Mesenchymal stem cell (in vitro differentiated cells and primary cell): ENCODE measurements around the gene SRPK2.

Source experiments
- DNase-seq: peaks from one replicate; pipeline ENCODE4 v3.0.0-alpha.2; 2013
- H2AFZ ChIP-seq: one replicate; pipeline ENCODE4 v1.6.1; 2013; ENCODE audit warnings: low read depth, mild to moderate bottlenecking, control low read depth, inconsistent platforms, low read length, moderate library complexity
- H2AK5ac ChIP-seq: 2 replicates; pipeline ENCODE4 v1.6.1; 2013; ENCODE audit warnings: low read length, moderate library complexity, mild to moderate bottlenecking, inconsistent platforms; ENCODE audit not compliant: severe bottlenecking
- H2BK120ac ChIP-seq: one replicate; pipeline ENCODE4 v1.6.1; 2013; ENCODE audit warnings: low read depth, mild to moderate bottlenecking, inconsistent platforms, low read length, moderate library complexity
- H2BK12ac ChIP-seq, 2 experiments: one replicate each; pipeline ENCODE4 v1.6.1; 2013; ENCODE audit warnings: inconsistent platforms in 2 of 2, low read length in 2 of 2, mild to moderate bottlenecking in 2 of 2, moderate library complexity in 2 of 2, control low read depth in 1 of 2
- H2BK15ac ChIP-seq: one replicate; pipeline ENCODE4 v1.6.1; 2013; ENCODE audit warnings: mild to moderate bottlenecking, low read depth, inconsistent platforms; ENCODE audit not compliant: poor library complexity, severe bottlenecking
- H2BK5ac ChIP-seq: 2 replicates; pipeline ENCODE4 v1.6.1; 2013; ENCODE audit warnings: low read depth, mild to moderate bottlenecking, low read length, control low read depth, inconsistent platforms; ENCODE audit not compliant: poor library complexity, severe bottlenecking
- H3K14ac ChIP-seq, 2 experiments: one replicate each; pipeline ENCODE4 v1.6.1; 2013; ENCODE audit warnings: inconsistent platforms in 2 of 2, low read length in 2 of 2, control low read depth in 1 of 2, mild to moderate bottlenecking in 1 of 2, moderate library complexity in 1 of 2
- H3K18ac ChIP-seq, 2 experiments: one replicate each; pipeline ENCODE4 v1.6.1; 2013; ENCODE audit warnings: inconsistent platforms in 2 of 2, low read length in 2 of 2, control low read depth in 1 of 2, low read depth in 1 of 2, mild to moderate bottlenecking in 1 of 2
- H3K23ac ChIP-seq, 2 experiments: one replicate each; pipeline ENCODE4 v1.6.1; 2013; ENCODE audit warnings: inconsistent platforms in 2 of 2, low read length in 2 of 2, mild to moderate bottlenecking in 2 of 2, moderate library complexity in 2 of 2, control low read depth in 1 of 2
- H3K27ac ChIP-seq: 2 replicates; pipeline ENCODE4 v1.5.1; 2013; ENCODE audit warnings: mild to moderate bottlenecking, moderate library complexity, low read length, control low read depth, inconsistent platforms; ENCODE audit not compliant: poor library complexity, severe bottlenecking
- H3K27me3 ChIP-seq, 2 experiments: 2 replicates each; pipeline versions ENCODE4 v1.6.1 to v1.7.0; 2013; ENCODE audit warnings: low read length in 2 of 2, mild to moderate bottlenecking in 2 of 2, moderate library complexity in 2 of 2, control low read depth in 1 of 2, inconsistent platforms in 1 of 2; ENCODE audit not compliant: control insufficient read depth in 1 of 2, insufficient read depth in 1 of 2
- H3K36me3 ChIP-seq, 2 experiments: 2 replicates each; pipeline versions ENCODE4 v1.6.1 to v1.7.0; 2013; ENCODE audit warnings: low read length in 2 of 2, control low read depth in 1 of 2, inconsistent platforms in 1 of 2, low read depth in 1 of 2, mild to moderate bottlenecking in 1 of 2; ENCODE audit not compliant: insufficient read depth in 2 of 2, control insufficient read depth in 1 of 2
- H3K4ac ChIP-seq, 2 experiments: one replicate each; pipeline ENCODE4 v1.6.1; 2013; ENCODE audit warnings: inconsistent platforms in 2 of 2, low read length in 2 of 2, mild to moderate bottlenecking in 2 of 2, moderate library complexity in 2 of 2, control low read depth in 1 of 2, low read depth in 1 of 2
- H3K4me1 ChIP-seq: 2 replicates; pipeline ENCODE4 v1.6.1; 2013; ENCODE audit warnings: low read depth, low read length, control low read depth; ENCODE audit not compliant: control insufficient read depth, insufficient read depth
- H3K4me2 ChIP-seq: 2 replicates; pipeline ENCODE4 v1.6.1; 2013; ENCODE audit warnings: low read length, mild to moderate bottlenecking, inconsistent platforms; ENCODE audit not compliant: poor library complexity, severe bottlenecking
- H3K4me3 ChIP-seq, 2 experiments: 2 replicates each; pipeline versions ENCODE4 v1.5.1 to v1.7.0; 2013; ENCODE audit warnings: low read length in 2 of 2, mild to moderate bottlenecking in 2 of 2, control low read depth in 1 of 2, low read depth in 1 of 2; ENCODE audit not compliant: insufficient read depth in 1 of 2
- H3K79me1 ChIP-seq: replicated peaks from 2 replicates; pipeline ENCODE4 v1.6.1; 2013; ENCODE audit warnings: mild to moderate bottlenecking, control low read depth, low read length, inconsistent platforms; ENCODE audit not compliant: poor library complexity, severe bottlenecking
- H3K9ac ChIP-seq: 2 replicates; pipeline ENCODE4 v1.7.0; 2013; ENCODE audit warnings: mild to moderate bottlenecking, low read length, moderate library complexity
- H3K9me3 ChIP-seq: 2 replicates; pipeline ENCODE4 v1.7.0; 2013; ENCODE audit warnings: mild to moderate bottlenecking, low read length; ENCODE audit not compliant: control insufficient read depth
- H4K8ac ChIP-seq: one replicate; pipeline ENCODE4 v1.6.1; 2013; ENCODE audit warnings: inconsistent platforms, mild to moderate bottlenecking, low read length, moderate library complexity
- H4K91ac ChIP-seq: one replicate; pipeline ENCODE4 v1.6.1; 2013; ENCODE audit warnings: mild to moderate bottlenecking, low read length, inconsistent platforms
- WGBS: methylation state at CpG from one replicate; pipeline ENCODE4 v1.1.7; 2013; ENCODE audit warnings: mixed read lengths; 5-methylcytosine and 5-hydroxymethylcytosine counted together

The SRPK2 gene

DNA sequence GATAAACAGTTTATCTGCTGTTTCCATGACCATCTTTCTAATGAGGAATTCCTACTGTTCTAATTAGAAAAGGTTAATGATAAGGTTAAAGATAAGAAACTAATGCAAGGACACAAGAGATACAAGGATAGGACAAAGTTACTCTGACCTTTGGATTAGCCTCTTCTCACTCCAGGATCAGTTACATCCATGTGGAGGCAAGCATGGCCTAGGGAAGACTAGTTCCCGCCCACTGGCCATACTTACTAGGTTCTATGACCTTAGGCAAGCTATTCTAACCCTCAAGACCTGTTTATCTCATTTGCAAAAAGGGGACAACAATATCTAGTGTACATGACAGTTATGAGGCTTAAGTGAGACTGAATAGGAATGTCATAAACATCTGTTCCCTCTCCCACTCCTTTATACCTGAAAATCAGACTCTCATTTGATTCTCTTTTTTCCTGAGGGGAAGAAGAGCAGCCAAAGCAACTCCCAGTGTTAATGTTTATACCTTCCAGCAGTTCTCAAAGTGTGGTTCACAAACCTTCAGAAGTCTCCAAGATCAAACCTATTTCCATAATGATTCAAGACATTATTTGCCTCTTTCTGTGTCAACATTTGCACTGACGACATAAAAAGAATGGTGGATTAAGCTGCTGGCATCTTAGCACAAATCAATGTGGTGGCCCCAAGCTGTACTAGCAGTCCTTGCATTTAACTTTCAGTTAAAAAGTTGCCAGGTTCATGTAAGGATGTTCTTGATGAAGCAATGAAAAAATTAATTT, 72.0 kb downstream of the SRPK2 start:
- Histone ChIP-seq H2BK15ac (no peak overlapping the region), H2AFZ (no peak overlapping the region), H4K91ac (no peak overlapping the region), H2BK5ac (no peak overlapping the region), H3K9me3 (no peaks in the 10 kb centered on the region), H4K8ac (no peak overlapping the region), H2AK5ac (no peak overlapping the region), H3K9ac (no peak overlapping the region), H2BK12ac (no peak overlapping the region), H3K27ac (no peak overlapping the region), H3K14ac (no peak overlapping the region), H3K18ac (no peak overlapping the region), H3K4ac (no peak overlapping the region), H3K79me1 (peaks cover 17% of the 10 kb centered on the region), H2BK120ac (no peak overlapping the region), H3K4me2 (no peak overlapping the region), H3K27me3 (no peaks in the 10 kb centered on the region), H3K36me3 (peaks cover 0 to 2% of the 10 kb centered on the region in 2 experiments), H3K4me3 (no peak overlapping the region), H3K4me1 (peaks cover 3% of the 10 kb centered on the region), H3K23ac (no peak overlapping the region)
- no peak for DNase-seq
- WGBS, result 94% methylated on average over 2 of the region's 2 CpGs

DNA sequence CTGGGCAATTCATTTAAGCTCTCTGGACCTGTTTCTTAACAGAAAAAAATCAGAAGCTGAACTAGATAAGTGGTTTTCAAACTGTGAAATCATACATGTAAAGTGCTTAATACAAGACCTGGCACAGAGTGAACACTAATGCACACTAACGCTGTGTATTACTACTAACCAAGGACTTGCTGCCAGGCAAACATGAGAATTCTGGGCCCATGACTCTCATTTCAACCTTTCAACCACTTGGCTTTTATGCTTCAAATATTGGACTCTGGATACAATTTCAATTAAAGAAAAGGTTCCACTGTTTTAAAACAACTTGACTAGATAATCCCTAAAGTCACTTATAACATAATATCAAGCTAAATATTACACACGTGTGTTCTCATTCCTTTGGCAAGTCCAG, 73.4 kb downstream of the SRPK2 start:
- no peak overlapping the region for H2BK5ac ChIP-seq
- no peak overlapping the region for H3K18ac ChIP-seq
- H3K27me3 ChIP-seq, result no peaks in the 10 kb centered on the region
- H3K4me3 ChIP-seq, result no peak overlapping the region
- H4K8ac ChIP-seq, result no peak overlapping the region
- H2BK120ac ChIP-seq, result no peak overlapping the region
- no peaks in the 10 kb centered on the region for H3K9me3 ChIP-seq
- no peak overlapping the region for H3K14ac ChIP-seq
- peaks cover 20% of the 10 kb centered on the region for H3K79me1 ChIP-seq
- H3K4ac ChIP-seq, result no peak overlapping the region
- no peak for DNase-seq
- no peak overlapping the region for H2BK15ac ChIP-seq
- peaks cover 1% of the 10 kb centered on the region for H3K4me1 ChIP-seq
- H3K9ac ChIP-seq, result peak overlapping the region; percentile 8
- no peak overlapping the region for H3K4me2 ChIP-seq
- 95% methylated on average over 2 of the region's 2 CpGs for WGBS
- H4K91ac ChIP-seq, result no peak overlapping the region
- no peak overlapping the region for H2BK12ac ChIP-seq
- H3K27ac ChIP-seq, result no peak overlapping the region
- H3K23ac ChIP-seq, result no peak overlapping the region
- no peak overlapping the region for H2AK5ac ChIP-seq
- no peak overlapping the region for H2AFZ ChIP-seq
- H3K36me3 ChIP-seq, result no peaks in the 10 kb centered on the region

DNA sequence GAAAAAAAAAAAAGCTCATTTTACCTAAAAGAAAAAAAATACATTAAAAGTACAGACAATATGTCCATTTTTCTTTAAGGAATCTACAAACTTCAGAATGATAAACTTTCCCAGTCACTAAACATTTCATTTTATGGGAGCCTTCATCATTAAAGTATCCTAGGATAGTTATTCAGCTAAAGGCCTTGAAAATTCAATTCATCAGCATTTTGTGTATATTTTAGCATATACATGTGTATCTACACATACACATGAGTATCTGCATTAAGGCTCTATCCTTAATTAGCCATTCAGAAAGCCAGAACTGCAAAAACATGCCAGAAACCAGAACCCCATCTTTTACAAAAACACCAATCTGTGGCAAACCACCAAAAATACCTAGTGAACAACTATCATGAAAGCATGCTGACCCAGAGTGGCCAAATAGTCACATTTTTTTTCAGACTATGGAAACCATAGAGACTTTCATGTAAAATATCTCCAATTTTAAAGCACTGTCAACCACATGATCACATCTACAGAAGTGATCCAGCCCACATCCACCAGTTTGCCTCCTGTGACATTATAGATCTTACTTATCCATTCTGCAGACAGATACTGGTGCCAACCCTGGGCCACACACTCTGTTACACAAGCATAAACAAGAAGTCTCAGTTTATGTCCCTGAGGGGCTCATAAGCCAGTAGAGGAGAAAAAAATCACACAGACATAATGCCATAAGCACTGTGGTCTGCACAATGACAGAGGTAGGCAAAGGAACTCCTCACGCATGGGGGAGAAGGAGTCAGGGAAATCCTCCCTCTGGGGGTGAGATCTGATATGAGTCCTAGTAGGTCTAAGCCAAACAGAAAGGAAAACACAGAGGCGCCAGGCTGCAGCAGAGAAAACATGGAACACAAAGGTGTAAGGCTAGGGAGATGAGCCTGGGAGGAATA, 79.2 kb downstream of the SRPK2 start:
- H3K27me3 ChIP-seq, result no peaks in the 10 kb centered on the region
- H3K4me3 ChIP-seq, result no peak overlapping the region
- H3K36me3 ChIP-seq, result no peaks in the 10 kb centered on the region
- no peak overlapping the region for H2BK15ac ChIP-seq
- H3K27ac ChIP-seq, result no peak overlapping the region
- H3K23ac ChIP-seq, result no peak overlapping the region
- H2BK12ac ChIP-seq, result no peak overlapping the region
- H3K18ac ChIP-seq, result peak overlapping the region in 1 of 2 experiments; percentile 43
- H4K8ac ChIP-seq, result no peak overlapping the region
- H3K9ac ChIP-seq, result no peak overlapping the region
- no peak overlapping the region for H3K4me2 ChIP-seq
- 77% methylated on average over 2 of the region's 2 CpGs for WGBS
- peak overlapping the region in 1 of 2 experiments; percentile 81 for H3K14ac ChIP-seq
- H3K79me1 ChIP-seq, result peaks cover 18% of the 10 kb centered on the region
- no peak overlapping the region for H2BK120ac ChIP-seq
- no peak overlapping the region for H2AK5ac ChIP-seq
- peaks cover 5% of the 10 kb centered on the region for H3K4me1 ChIP-seq
- no peak overlapping the region for H3K4ac ChIP-seq
- H3K9me3 ChIP-seq, result no peaks in the 10 kb centered on the region
- no peak overlapping the region for H4K91ac ChIP-seq
- H2AFZ ChIP-seq, result no peak overlapping the region
- DNase-seq, result peak; percentile 24
- H2BK5ac ChIP-seq, result no peak overlapping the region

DNA sequence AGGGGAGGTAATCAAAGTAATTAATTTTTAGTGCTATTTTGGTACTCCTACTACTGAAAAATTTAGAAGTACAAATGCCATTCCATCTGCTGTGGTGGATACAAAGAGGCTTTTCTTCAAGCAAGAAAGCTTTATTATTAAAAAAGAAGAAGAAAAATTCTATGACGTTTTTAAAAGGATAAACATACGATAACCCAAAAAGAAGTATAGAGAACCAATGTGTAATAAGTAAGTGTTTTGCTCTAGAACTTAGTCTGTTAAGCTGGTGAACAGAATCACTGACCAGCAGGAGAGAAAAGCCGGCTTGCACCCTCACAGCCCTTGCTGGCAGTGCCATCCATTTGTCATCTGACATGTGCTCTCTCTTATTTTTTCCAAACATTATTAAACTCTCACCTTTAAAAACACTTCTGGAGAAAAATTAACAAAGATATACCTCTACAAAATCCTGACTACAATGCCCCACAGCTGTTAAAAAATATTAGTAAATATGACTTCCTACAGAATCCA, 81.5 kb downstream of the SRPK2 start:
- WGBS, result 95% methylated on average over 3 of the region's 3 CpGs
- Histone ChIP-seq H3K4me1 (peaks cover 3% of the 10 kb centered on the region), H3K79me1 (peaks cover 14% of the 10 kb centered on the region)

More for the DNA sequence above, 81.5 kb downstream of the SRPK2 start:
- Histone ChIP-seq H2AK5ac (no peak overlapping the region), H2BK5ac (no peak overlapping the region), H3K4me2 (no peak overlapping the region), H2AFZ (no peak overlapping the region), H3K36me3 (no peaks in the 10 kb centered on the region), H2BK120ac (no peak overlapping the region), H3K14ac (no peak overlapping the region), H2BK12ac (no peak overlapping the region), H3K9me3 (no peaks in the 10 kb centered on the region), H4K8ac (no peak overlapping the region), H2BK15ac (no peak overlapping the region), H3K27ac (no peak overlapping the region), H3K9ac (no peak overlapping the region), H3K18ac (no peak overlapping the region), H3K23ac (no peak overlapping the region), H3K27me3 (no peaks in the 10 kb centered on the region), H3K4ac (no peak overlapping the region), H4K91ac (no peak overlapping the region), H3K4me3 (no peak overlapping the region)
- DNase-seq, result no peak
